Thyroid gland (tissue), 4 donors: ENCODE results near the gene RNF6.
A peak's percentile ranks its signal among the peaks of the same experiment; 100 is the strongest.

ENCODE experiments used
- POLR2A ChIP-seq, 2 donors: fragments of 450-650 bp; IDR thresholded peaks; one replicate each; pipeline ENCODE4 v1.6.1; 2017; ENCODE audit warnings: antibody characterized with exemption in 2 of 2, mild to moderate bottlenecking in 2 of 2, moderate library complexity in 1 of 2
- TF ChIP-seq, protein P1 (sequence below), 6 experiments: fragments of 200-600 bp in 3 of 6; fragments of 450-650 bp in 3 of 6; sonication (generic) in 3 of 6; IDR thresholded peaks; one replicate each; pipeline ENCODE4 v1.5.1; 2016 to 2019; ENCODE audit warnings: antibody characterized with exemption in 6 of 6, mild to moderate bottlenecking in 2 of 6, inconsistent platforms in 1 of 6, moderate library complexity in 1 of 6

DNA sequence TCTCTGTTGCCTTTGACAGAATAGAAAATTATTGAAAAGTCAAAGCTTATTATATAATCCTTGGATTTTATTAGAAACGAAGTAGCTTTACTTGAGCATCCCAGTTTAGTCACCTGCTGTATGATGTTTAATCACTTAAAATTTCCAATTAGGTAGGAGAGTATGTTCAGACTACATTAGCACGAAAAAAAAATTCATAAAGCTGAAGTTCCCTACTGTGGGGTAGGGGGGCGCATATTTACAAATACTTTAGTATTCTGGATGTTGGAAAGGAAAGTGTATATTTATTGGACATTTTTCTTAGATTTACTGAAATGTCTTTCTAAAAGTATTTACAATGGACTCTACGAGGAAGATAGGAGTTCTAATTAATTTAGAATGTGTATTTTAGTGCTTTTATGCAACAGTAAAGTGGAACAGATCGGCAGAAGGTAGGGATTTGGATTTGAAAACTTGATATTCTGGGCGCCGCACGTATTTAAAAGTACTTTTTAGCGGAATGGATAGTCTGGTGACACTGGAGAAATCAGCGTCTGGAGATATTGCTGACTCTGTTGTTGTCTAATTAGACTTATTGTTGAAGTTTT is 33.7 kb upstream of the RNF6 start:
- TF ChIP-seq, protein P1, sequence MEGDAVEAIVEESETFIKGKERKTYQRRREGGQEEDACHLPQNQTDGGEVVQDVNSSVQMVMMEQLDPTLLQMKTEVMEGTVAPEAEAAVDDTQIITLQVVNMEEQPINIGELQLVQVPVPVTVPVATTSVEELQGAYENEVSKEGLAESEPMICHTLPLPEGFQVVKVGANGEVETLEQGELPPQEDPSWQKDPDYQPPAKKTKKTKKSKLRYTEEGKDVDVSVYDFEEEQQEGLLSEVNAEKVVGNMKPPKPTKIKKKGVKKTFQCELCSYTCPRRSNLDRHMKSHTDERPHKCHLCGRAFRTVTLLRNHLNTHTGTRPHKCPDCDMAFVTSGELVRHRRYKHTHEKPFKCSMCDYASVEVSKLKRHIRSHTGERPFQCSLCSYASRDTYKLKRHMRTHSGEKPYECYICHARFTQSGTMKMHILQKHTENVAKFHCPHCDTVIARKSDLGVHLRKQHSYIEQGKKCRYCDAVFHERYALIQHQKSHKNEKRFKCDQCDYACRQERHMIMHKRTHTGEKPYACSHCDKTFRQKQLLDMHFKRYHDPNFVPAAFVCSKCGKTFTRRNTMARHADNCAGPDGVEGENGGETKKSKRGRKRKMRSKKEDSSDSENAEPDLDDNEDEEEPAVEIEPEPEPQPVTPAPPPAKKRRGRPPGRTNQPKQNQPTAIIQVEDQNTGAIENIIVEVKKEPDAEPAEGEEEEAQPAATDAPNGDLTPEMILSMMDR (IDR thresholded peaks at IDR 0.05), result peak in 1 of 6 experiments; percentile 7
- no peak for TF ChIP-seq POLR2A (IDR thresholded peaks at IDR 0.05)
